MM.1S (cell line): Measurements from ENCODE around the gene PRX.

Source experiments
- DNase-seq: peaks from one replicate; pipeline ENCODE4 v3.0.0-alpha.2; 2015
- H2AFZ ChIP-seq: fragments of 300-600 bp; sonication (generic); 2 replicates; pipeline ENCODE4 v1.6.0; 2016; ENCODE audit warnings: antibody characterized with exemption, low read length
- H3F3A ChIP-seq: fragments of 300-600 bp; sonication (generic); 2 replicates; pipeline ENCODE4 v1.6.1; 2016; ENCODE audit warnings: mild to moderate bottlenecking, antibody characterized with exemption, low read length, moderate library complexity, mixed read lengths; ENCODE audit not compliant: insufficient read depth
- H3K27ac ChIP-seq: fragments of 300-600 bp; sonication (generic); 2 replicates; pipeline ENCODE4 v1.5.1; 2016; ENCODE audit warnings: mild to moderate bottlenecking, low read length
- H3K27me3 ChIP-seq: fragments of 300-600 bp; sonication (generic); replicated peaks from 2 replicates; pipeline ENCODE4 v1.6.0; 2016; ENCODE audit warnings: low read length; ENCODE audit not compliant: insufficient read depth
- H3K36me3 ChIP-seq: fragments of 300-600 bp; sonication (generic); replicated peaks from 2 replicates; pipeline ENCODE4 v1.6.1; 2016; ENCODE audit warnings: mild to moderate bottlenecking, low read length, mixed read lengths; ENCODE audit not compliant: insufficient read depth
- H3K4me1 ChIP-seq: fragments of 300-600 bp; sonication (generic); 2 replicates; pipeline ENCODE4 v1.6.1; 2016; ENCODE audit warnings: low read length, mixed read lengths
- H3K4me2 ChIP-seq: fragments of 300-600 bp; sonication (generic); 2 replicates; pipeline ENCODE4 v1.6.0; 2016; ENCODE audit warnings: low read depth, low read length
- H3K4me3 ChIP-seq: fragments of 300-600 bp; sonication (generic); 2 replicates; pipeline ENCODE4 v1.5.1; 2016; ENCODE audit warnings: low read length, mixed read lengths
- H3K79me2 ChIP-seq: fragments of 300-600 bp; sonication (generic); 2 replicates; pipeline ENCODE4 v1.6.1; 2016; ENCODE audit warnings: mixed run types, low read length, mixed read lengths
- H3K9ac ChIP-seq: fragments of 300-600 bp; sonication (generic); 2 replicates; pipeline ENCODE4 v1.6.1; 2016; ENCODE audit warnings: low read length, mixed read lengths
- H3K9me2 ChIP-seq: fragments of 300-600 bp; sonication (generic); replicated peaks from 2 replicates; pipeline ENCODE4 v1.6.1; 2016; ENCODE audit warnings: mild to moderate bottlenecking, low read length, mixed read lengths; ENCODE audit not compliant: insufficient read depth
- H3K9me3 ChIP-seq: fragments of 300-600 bp; sonication (generic); replicated peaks from 2 replicates; pipeline ENCODE4 v1.6.1; 2016; ENCODE audit warnings: mild to moderate bottlenecking, low read length, mixed read lengths; ENCODE audit not compliant: insufficient read depth
- H4K20me1 ChIP-seq: fragments of 300-600 bp; sonication (generic); 2 replicates; pipeline ENCODE4 v1.6.1; 2016; ENCODE audit warnings: mild to moderate bottlenecking, low read length, moderate library complexity, mixed read lengths; ENCODE audit not compliant: insufficient read depth
- EZH2 ChIP-seq: fragments of 300-600 bp; sonication (generic); optimal IDR thresholded peaks from 2 replicates; pipeline ENCODE3; 2017; ENCODE audit warnings: low read depth, mild to moderate bottlenecking, antibody characterized with exemption, low read length, mixed read lengths
- EZH2phosphoT487 ChIP-seq: fragments of 300-600 bp; sonication (generic); IDR thresholded peaks from 2 replicates; pipeline ENCODE4 v1.6.1; 2018; ENCODE audit warnings: antibody characterized with exemption, low read length
- TF ChIP-seq, protein P1 (sequence below): fragments of 300-600 bp; sonication (generic); IDR thresholded peaks from 2 replicates; pipeline ENCODE4 v1.5.1; 2016; ENCODE audit warnings: antibody characterized with exemption, low read length, mixed read lengths

PRX gene

DNA sequence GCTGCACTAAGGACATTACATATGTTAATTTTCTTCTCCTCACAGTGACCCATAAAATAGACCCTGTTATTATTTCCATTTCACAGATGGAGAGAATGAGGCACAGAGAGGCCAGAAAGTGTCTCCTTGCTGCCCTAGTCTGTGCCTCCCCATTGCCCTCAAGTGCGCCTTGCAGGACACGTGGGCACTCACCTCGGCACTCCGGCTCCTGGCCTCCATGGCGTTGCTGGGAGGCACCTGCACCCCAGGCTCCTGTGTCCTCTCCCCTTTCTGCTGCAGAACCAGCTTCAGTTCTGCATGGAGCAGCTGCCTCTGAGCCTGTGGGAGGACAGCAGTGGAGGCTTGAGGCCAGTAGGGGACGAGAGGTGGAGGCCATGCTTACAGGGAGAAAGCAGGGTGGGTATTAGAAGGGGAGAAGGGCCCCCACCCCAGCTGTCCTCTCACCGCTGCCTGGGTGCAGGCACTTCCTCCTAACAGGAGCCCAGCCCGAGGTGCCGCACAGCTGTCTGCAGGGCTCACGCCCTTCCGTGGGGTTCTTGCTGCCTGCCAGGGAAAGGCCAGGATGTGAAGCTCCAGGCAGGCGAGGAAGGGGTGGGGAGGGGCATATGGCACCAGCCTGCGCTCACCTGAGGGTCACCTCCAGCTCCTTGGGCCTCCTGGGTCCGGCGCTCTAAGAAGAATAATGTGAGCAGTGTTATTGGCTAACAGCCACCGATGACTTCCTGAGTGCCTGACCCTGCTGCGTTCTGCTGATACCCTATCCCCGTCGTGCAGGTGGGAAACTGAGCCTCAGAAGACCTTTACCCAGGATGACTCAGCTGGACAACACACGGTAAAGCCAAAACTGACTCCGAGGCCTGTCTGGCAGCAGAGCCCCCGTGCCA lies 5.2 kb downstream of the PRX start:
- Histone ChIP-seq H3K9me3 (no peaks in the 10 kb centered on the region), H3K9me2 (no peaks in the 10 kb centered on the region), H4K20me1 (no peaks in the 10 kb centered on the region), H2AFZ (no peak overlapping the region), H3F3A (no peaks in the 10 kb centered on the region), H3K4me3 (no peak overlapping the region), H3K27ac (no peak overlapping the region), H3K4me1 (peaks cover 14% of the 10 kb centered on the region), H3K79me2 (no peaks in the 10 kb centered on the region), H3K27me3 (no peaks in the 10 kb centered on the region), H3K36me3 (no peaks in the 10 kb centered on the region), H3K9ac (no peak overlapping the region), H3K4me2 (no peak overlapping the region)
- TF ChIP-seq EZH2phosphoT487 (no peak), EZH2 (no peak)
- TF ChIP-seq, protein P1, sequence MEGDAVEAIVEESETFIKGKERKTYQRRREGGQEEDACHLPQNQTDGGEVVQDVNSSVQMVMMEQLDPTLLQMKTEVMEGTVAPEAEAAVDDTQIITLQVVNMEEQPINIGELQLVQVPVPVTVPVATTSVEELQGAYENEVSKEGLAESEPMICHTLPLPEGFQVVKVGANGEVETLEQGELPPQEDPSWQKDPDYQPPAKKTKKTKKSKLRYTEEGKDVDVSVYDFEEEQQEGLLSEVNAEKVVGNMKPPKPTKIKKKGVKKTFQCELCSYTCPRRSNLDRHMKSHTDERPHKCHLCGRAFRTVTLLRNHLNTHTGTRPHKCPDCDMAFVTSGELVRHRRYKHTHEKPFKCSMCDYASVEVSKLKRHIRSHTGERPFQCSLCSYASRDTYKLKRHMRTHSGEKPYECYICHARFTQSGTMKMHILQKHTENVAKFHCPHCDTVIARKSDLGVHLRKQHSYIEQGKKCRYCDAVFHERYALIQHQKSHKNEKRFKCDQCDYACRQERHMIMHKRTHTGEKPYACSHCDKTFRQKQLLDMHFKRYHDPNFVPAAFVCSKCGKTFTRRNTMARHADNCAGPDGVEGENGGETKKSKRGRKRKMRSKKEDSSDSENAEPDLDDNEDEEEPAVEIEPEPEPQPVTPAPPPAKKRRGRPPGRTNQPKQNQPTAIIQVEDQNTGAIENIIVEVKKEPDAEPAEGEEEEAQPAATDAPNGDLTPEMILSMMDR: no peak
- DNase-seq: no peak

DNA sequence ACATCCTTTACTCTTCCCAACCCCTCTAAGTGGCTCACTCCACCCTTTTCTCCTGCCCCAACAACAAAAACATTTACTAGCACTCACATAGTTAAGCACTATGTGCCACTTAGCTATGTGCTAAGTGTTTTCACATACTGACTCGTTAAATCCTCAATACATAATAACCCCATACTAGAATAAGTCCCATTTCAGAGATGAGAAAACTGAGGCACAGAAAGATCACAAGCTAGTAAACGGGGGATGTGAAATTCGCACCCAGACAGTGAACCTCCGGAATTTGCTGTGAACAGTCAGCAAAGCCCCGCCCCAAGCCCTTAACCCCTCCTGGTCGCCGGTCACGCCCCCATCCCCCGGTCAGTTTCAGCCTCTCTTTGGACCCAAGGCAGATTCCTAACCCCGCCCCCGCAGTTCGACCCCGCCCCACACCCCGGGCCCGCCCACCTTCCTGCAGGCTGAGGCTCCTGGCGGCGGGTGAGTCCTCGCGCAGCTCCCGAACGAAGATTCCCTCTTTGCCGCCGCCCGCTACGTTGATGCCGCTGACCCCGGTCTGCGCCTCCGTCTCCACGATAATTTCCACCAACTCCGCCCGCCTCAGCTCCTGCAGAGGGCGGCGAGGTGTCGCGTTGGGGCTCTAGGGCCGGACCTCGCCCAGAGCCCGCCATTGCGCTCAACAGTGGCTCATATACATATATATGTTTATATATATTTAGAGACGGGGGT lies 9.8 kb downstream of the PRX start:
- H4K20me1 ChIP-seq: no peaks in the 10 kb centered on the region
- H3K27me3 ChIP-seq: no peaks in the 10 kb centered on the region
- H3K9ac ChIP-seq: peak overlapping the region; percentile 41; the same call in 1 of the 2 replicates
- peak overlapping the region; percentile 54 for H3K4me3 ChIP-seq
- H2AFZ ChIP-seq: peak overlapping the region; percentile 99
- peak overlapping the region; percentile 98 for H3K4me2 ChIP-seq
- no peaks in the 10 kb centered on the region for H3K79me2 ChIP-seq
- no peaks in the 10 kb centered on the region for H3F3A ChIP-seq
- no peaks in the 10 kb centered on the region for H3K36me3 ChIP-seq
- no peaks in the 10 kb centered on the region for H3K9me3 ChIP-seq
- no peaks in the 10 kb centered on the region for H3K9me2 ChIP-seq
- H3K4me1 ChIP-seq: peaks cover 4% of the 10 kb centered on the region
- no peak overlapping the region for H3K27ac ChIP-seq
- DNase-seq: peak; percentile 89
- TF ChIP-seq, protein P1: no peak
- TF ChIP-seq EZH2phosphoT487: no peak
- no peak for TF ChIP-seq EZH2

DNA sequence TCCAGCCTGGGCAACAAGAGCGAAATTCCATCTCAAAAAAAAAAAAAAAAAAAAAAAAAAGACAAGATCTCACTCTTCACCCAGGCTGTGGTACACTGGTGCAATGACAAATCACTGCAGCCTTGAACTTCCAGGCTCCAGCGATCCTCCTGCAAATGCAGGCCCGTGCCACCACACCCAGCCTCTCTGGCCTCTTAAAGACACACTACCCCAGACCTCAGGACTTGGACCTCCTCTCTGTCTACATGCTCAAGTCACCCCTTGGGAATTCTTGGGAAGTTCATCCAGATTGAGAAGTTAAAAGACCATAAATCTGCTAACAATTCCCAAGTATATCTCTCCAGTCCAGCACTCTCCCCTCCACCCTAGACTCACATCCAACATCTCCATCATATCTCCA lies 12.6 kb downstream of the PRX start:
- no peaks in the 10 kb centered on the region for H3K36me3 ChIP-seq
- H3K4me2 ChIP-seq: no peak overlapping the region
- H3K4me3 ChIP-seq: no peak overlapping the region
- no peak for DNase-seq
- TF ChIP-seq, protein P1: no peak
- TF ChIP-seq EZH2phosphoT487 (no peak), EZH2 (no peak)
- no peaks in the 10 kb centered on the region for H4K20me1 ChIP-seq
- no peak overlapping the region for H3K9ac ChIP-seq
- peaks cover 7% of the 10 kb centered on the region; the same call in 1 of the 2 replicates for H3F3A ChIP-seq
- H3K9me3 ChIP-seq: no peaks in the 10 kb centered on the region
- H3K9me2 ChIP-seq: no peaks in the 10 kb centered on the region
- H2AFZ ChIP-seq: no peak overlapping the region
- peaks cover 27% of the 10 kb centered on the region for H3K27me3 ChIP-seq
- peaks cover 4% of the 10 kb centered on the region for H3K4me1 ChIP-seq
- no peaks in the 10 kb centered on the region for H3K79me2 ChIP-seq
- no peak overlapping the region for H3K27ac ChIP-seq
